Testis (tissue), 3 donors: ENCODE measurements around the gene CMYA5. TPM values are rescaled to one million over a fixed set of nuclear protein-coding genes. Genes with fewer than 3 reads are reported as not detected.
"Not testable (repeated sequence)": the region's sequence is repeated elsewhere in the genome, so short reads cannot be mapped to it uniquely, and the experiment has no call there.

Experiments used
- DNase-seq: peaks from one replicate; pipeline ENCODE4 v3.0.0-alpha.2; 2019
- H3K27ac ChIP-seq, 2 donors: fragments of 200-600 bp; sonication (generic); one replicate each; pipeline ENCODE4 v1.5.1; 2019
- H3K27me3 ChIP-seq: fragments of 200-600 bp; sonication (generic); one replicate; pipeline ENCODE4 v1.5.1; 2019
- H3K36me3 ChIP-seq: fragments of 200-600 bp; sonication (generic); one replicate; pipeline ENCODE4 v1.5.1; 2017; ENCODE audit warnings: low read depth; ENCODE audit errors: missing control alignments
- H3K4me1 ChIP-seq: fragments of 200-600 bp; sonication (generic); one replicate; pipeline ENCODE4 v1.5.1; 2019
- H3K4me3 ChIP-seq, 2 donors: fragments of 200-600 bp; sonication (generic); one replicate each; pipeline ENCODE4 v1.5.1; 2017 to 2019
- H3K9me3 ChIP-seq: fragments of 200-600 bp; sonication (generic); one replicate; pipeline ENCODE4 v1.5.1; 2017
- CTCF ChIP-seq, 3 experiments: fragments of 450-650 bp in 2 of 3; fragments of 200-600 bp in 1 of 3; sonication (generic) in 1 of 3; IDR thresholded peaks; one replicate each; pipeline ENCODE4 v1.5.1; 2016 to 2019; ENCODE audit warnings: antibody characterized with exemption in 3 of 3, mild to moderate bottlenecking in 2 of 3, moderate library complexity in 1 of 3
- POLR2A ChIP-seq: fragments of 450-650 bp; IDR thresholded peaks from one replicate; pipeline ENCODE4 v1.6.1; 2017; ENCODE audit warnings: antibody characterized with exemption, mild to moderate bottlenecking, moderate library complexity
- WGBS, 2 donors: methylation state at CpG; one replicate each; pipeline ENCODE4 v1.1.5; 2018; 5-methylcytosine and 5-hydroxymethylcytosine counted together
- intact Hi-C: fragments of 100-400 bp; cut with DNase I; formaldehyde crosslinking; loops from one replicate; pipeline ENCODE4 v1.15.1; 2023; ENCODE audit warnings: low total_unique reads
- polyA plus RNA-seq: library from polyadenylated mRNA; stranded (reverse); fragments of 350-450 nt; fragmentation: Illumina TruSeq; extraction: RNeasy Lipid Tissue Mini Kit (QIAGEN cat#74804); gene quantifications from one replicate; pipeline ENCODE4 v1.2.3, GENCODE V29; 2014; ENCODE audit warnings: low read depth, low replicate concordance; ENCODE audit not compliant: insufficient read depth
- total RNA-seq, 2 donors: library from RNA; depleted of rRNA; stranded (reverse); fragments of >200 nt; gene quantifications; one replicate each; pipeline ENCODE4 v1.2.3, GENCODE V29; 2016

CMYA5 gene
- total and polyA plus RNA-seq, 3 donors from 2014 or later = 2.7 to 33.8 (median 27.3) TPM

DNA sequence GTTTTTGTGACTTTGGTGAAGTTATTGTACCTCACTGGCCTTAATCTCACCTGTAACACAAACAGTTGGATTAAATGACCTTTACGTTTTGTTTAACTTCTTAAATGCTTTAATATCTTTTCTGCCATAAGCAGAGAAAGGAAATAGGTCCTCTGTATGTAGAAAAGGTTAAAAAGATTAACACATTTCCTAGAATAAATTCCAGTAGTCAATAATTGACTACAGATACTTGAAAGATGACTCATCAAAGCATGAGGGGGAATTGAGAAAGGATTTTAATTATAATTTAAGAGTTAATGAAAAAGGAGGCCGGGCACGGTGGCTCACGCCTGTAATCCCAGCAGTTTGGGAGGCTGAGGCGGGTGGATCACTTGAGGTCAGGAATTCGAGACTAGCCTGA, 35.8 kb upstream of the CMYA5 start:
- H3K36me3 ChIP-seq = no peaks in the 10 kb centered on the region
- TF ChIP-seq CTCF (IDR thresholded peaks at IDR 0.05) = no peak
- TF ChIP-seq POLR2A = no peak
- no peaks in the 10 kb centered on the region for H3K4me1 ChIP-seq
- DNase-seq = no peak
- intact Hi-C loops = no loop called here
- 95 to 96% methylated on average over 6 of the region's 6 CpGs for WGBS, 2 donors
- H3K27ac ChIP-seq = no peak overlapping the region
- no peaks in the 10 kb centered on the region for H3K9me3 ChIP-seq
- H3K27me3 ChIP-seq = no peaks in the 10 kb centered on the region
- no peak overlapping the region for H3K4me3 ChIP-seq

- H3K9me3 ChIP-seq = no peaks in the 10 kb centered on the region
- no peaks in the 10 kb centered on the region for H3K4me1 ChIP-seq
- TF ChIP-seq POLR2A = no peak
- TF ChIP-seq CTCF (IDR thresholded peaks at IDR 0.05) = no peak
- H3K27ac ChIP-seq = no peak overlapping the region
- no peaks in the 10 kb centered on the region for H3K27me3 ChIP-seq
- no peak for DNase-seq
- H3K4me3 ChIP-seq = no peak overlapping the region
- H3K36me3 ChIP-seq = no peaks in the 10 kb centered on the region
- 83 to 86% methylated on average over 3 of the region's 3 CpGs for WGBS, 2 donors
- intact Hi-C loops = no loop called here
Observed at GRCh38 chr5:79663212-79663611, 26.4 kb upstream of the CMYA5 start.

GRCh38 chr5:79666758-79667157, 22.9 kb upstream of the CMYA5 start:
- Histone ChIP-seq H3K4me1 (no peaks in the 10 kb centered on the region), H3K36me3 (no peaks in the 10 kb centered on the region), H3K4me3 (no peak overlapping the region), H3K27me3 (no peaks in the 10 kb centered on the region), H3K27ac (no peak overlapping the region), H3K9me3 (no peaks in the 10 kb centered on the region)
- TF ChIP-seq POLR2A (no peak), CTCF (IDR thresholded peaks at IDR 0.05) (no peak)
- 77 to 82% methylated on average over 3 of the region's 3 CpGs for WGBS, 2 donors
- intact Hi-C loops = no loop called here
- DNase-seq = no peak

DNA sequence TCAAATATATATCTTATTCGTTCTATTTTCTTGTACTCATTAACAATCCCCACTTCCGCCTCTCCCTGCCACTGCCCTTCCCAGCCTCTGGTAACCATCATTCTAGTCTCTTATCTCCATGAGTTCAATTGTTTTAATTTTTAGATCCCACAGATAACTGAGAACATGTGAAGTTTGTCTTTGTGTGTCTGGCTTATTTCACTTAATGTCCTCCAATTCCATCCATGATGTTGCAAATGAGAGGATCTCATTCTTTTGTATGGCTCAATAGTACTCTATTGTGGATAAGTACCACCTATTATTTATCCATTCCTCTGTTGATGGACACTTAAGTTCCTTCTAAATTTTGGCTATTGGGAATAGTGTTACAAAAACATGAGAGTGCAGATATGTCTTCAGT, 17.2 kb upstream of the CMYA5 start:
- no peaks in the 10 kb centered on the region for H3K36me3 ChIP-seq
- no peaks in the 10 kb centered on the region for H3K9me3 ChIP-seq
- TF ChIP-seq POLR2A = no peak
- no peak for TF ChIP-seq CTCF (IDR thresholded peaks at IDR 0.05)
- no peak overlapping the region for H3K4me3 ChIP-seq
- no peaks in the 10 kb centered on the region for H3K27me3 ChIP-seq
- whole genome bisulfite sequencing, 2 donors = 84 to 94% methylated on average over 2 of the region's 2 CpGs
- intact Hi-C loops = no loop called here
- H3K4me1 ChIP-seq = no peaks in the 10 kb centered on the region
- no peak overlapping the region for H3K27ac ChIP-seq
- no peak for DNase-seq

DNA sequence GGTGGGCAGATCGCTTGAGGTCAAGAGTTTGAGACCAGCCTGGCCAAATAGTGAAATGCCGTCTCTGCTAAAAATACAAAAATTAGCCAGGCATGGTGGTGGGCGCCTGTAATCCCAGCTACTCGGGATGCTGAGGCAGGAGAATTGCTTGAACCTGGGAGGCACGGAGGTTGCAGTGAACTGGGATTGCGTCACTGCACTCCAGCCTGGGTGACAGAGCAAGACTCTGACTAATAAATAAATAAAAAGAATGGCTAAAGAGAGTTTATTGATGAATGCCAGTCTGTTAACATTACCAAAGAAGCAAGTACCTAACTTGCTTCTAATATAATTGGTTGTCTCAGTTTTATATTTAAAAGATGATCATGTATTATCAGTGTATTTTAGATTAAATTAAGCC, 13.3 kb upstream of the CMYA5 start:
- DNase-seq, H3K9me3 ChIP-seq, H3K27ac ChIP-seq, H3K4me1 ChIP-seq, H3K36me3 ChIP-seq, intact Hi-C loops, H3K4me3 ChIP-seq, H3K27me3 ChIP-seq: not testable (repeated sequence)
- WGBS, 2 donors = 96 to 100% methylated on average over 6 of the region's 6 CpGs

GRCh38 chr5:79682102-79682501, 7.5 kb upstream of the CMYA5 start:
- WGBS, 2 donors = 92 to 96% methylated on average over 3 of the region's 3 CpGs
- H3K27ac ChIP-seq, H3K36me3 ChIP-seq, H3K4me3 ChIP-seq, DNase-seq, H3K9me3 ChIP-seq, H3K27me3 ChIP-seq, intact Hi-C loops, H3K4me1 ChIP-seq: not testable (repeated sequence)
